ENCODE data around the gene NDUFA6. TPM values are rescaled to one million over a fixed set of nuclear protein-coding genes. Genes with fewer than 3 reads are reported as not detected.

NDUFA6 gene
- total and polyA plus RNA-seq, 2 of the 13 experiments (the other 11 are each of a cell fraction or from before 2014, with no cell fraction given): 68.5 to 87.8 TPM

DNA sequence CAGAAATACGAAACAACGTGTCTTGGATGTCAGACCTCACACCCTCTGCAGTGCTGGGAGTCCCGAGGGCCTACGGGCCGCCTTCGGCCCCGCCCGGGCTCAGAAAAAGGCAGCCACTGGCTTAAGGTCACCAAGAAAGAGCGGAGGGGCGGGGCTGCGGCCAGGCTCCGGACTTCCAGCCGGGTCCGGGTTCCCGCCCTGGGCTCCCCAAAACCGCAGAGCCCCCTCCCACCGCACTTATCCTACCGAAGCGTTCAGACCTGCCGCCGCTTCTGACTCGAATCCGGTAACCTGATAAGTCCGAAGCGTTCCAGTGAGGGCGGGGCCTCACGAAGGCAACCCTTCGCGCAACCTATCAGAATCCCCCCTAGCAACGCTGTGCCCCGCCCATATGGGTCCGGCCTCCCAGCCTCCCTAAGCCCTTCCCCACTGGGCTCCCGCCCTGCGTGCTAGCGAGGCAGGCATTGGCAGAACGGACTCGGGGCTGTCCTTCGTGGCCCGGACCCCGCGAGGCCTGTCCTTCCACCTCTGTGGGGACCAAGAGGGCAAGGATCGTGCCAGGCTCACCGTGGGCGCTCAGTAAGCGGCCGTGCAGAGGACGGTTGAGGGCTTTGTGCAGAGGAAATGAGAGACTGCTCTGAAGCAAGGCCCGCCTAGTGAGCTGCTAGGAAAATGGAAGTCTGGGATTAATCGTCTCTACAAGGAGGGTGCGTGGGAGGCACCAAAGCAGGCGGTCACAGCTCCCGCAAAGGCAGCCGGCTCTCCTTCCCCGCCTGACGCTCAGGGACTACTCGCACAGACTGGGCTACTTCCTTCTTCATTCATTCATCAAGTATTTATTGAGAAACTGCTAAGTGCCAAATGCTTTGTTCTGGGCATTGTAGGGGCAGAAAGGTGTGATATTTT, 19.8 kb downstream of the NDUFA6 start, which contains the start of gene NAGA (continued):
- peak; percentile 72 for TF ChIP-seq ZNF335 (CRISPR knock-in tag; IDR thresholded peaks at IDR 0.05)
- TF ChIP-seq GPN1 (CRISPR knock-in tag; IDR thresholded peaks at IDR 0.05; ENCODE audit: borderline replicate concordance): no peak
- TF ChIP-seq NAIF1 (CRISPR knock-in tag; IDR thresholded peaks at IDR 0.05; ENCODE audit: borderline replicate concordance): no peak
- TF ChIP-seq, protein P1, sequence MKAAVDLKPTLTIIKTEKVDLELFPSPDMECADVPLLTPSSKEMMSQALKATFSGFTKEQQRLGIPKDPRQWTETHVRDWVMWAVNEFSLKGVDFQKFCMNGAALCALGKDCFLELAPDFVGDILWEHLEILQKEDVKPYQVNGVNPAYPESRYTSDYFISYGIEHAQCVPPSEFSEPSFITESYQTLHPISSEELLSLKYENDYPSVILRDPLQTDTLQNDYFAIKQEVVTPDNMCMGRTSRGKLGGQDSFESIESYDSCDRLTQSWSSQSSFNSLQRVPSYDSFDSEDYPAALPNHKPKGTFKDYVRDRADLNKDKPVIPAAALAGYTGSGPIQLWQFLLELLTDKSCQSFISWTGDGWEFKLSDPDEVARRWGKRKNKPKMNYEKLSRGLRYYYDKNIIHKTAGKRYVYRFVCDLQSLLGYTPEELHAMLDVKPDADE (CRISPR knock-in tag; IDR thresholded peaks at IDR 0.05): no peak
- TF ChIP-seq, protein P2, sequence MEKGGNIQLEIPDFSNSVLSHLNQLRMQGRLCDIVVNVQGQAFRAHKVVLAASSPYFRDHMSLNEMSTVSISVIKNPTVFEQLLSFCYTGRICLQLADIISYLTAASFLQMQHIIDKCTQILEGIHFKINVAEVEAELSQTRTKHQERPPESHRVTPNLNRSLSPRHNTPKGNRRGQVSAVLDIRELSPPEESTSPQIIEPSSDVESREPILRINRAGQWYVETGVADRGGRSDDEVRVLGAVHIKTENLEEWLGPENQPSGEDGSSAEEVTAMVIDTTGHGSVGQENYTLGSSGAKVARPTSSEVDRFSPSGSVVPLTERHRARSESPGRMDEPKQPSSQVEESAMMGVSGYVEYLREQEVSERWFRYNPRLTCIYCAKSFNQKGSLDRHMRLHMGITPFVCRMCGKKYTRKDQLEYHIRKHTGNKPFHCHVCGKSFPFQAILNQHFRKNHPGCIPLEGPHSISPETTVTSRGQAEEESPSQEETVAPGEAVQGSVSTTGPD (CRISPR knock-in tag; IDR thresholded peaks at IDR 0.05): no peak
- TF ChIP-seq NBN (conservative IDR thresholded peaks at IDR 0.05): no peak
- TF ChIP-seq RBAK (CRISPR knock-in tag; IDR thresholded peaks at IDR 0.05): no peak
- TF ChIP-seq MBD4 (IDR thresholded peaks at IDR 0.05; ENCODE audit: borderline replicate concordance, low read length): no peak
- peak; percentile 64; the same call in 1 of the 2 replicates for TF ChIP-seq KLF11 (CRISPR knock-in tag; IDR thresholded peaks at IDR 0.05)
- TF ChIP-seq ESRRA (CRISPR knock-in tag; IDR thresholded peaks at IDR 0.05; ENCODE audit: low read depth): peak; percentile 64; the same call in 1 of the 2 replicates
- TF ChIP-seq JUN (CRISPR knock-in tag; IDR thresholded peaks at IDR 0.05): peak; percentile 70; the same call in 1 of the 2 replicates
- 0 out of 2 replicates have a peak, but pooled peaks have one; percentile 24 for TF ChIP-seq ZNF20 (CRISPR knock-in tag; IDR thresholded peaks at IDR 0.05)
- peak; percentile 82 for TF ChIP-seq NFYB (CRISPR knock-in tag; IDR thresholded peaks at IDR 0.05)
- no peak for TF ChIP-seq CREB1 (IDR thresholded peaks at IDR 0.05)
- peak; percentile 70; the same call in 1 of the 2 replicates for TF ChIP-seq CREB1 (CRISPR knock-in tag; IDR thresholded peaks at IDR 0.05)
- peak; percentile 76; the same call in 1 of the 2 replicates for TF ChIP-seq ZNF589 (CRISPR knock-in tag; conservative IDR thresholded peaks at IDR 0.05)
- TF ChIP-seq THAP11 (CRISPR knock-in tag; IDR thresholded peaks at IDR 0.05): peak; percentile 83
- TF ChIP-seq CBX5 (CRISPR knock-in tag; IDR thresholded peaks at IDR 0.05; ENCODE audit: borderline replicate concordance): 0 out of 2 replicates have a peak, but pooled peaks have one; percentile 53
- TF ChIP-seq, protein P3, sequence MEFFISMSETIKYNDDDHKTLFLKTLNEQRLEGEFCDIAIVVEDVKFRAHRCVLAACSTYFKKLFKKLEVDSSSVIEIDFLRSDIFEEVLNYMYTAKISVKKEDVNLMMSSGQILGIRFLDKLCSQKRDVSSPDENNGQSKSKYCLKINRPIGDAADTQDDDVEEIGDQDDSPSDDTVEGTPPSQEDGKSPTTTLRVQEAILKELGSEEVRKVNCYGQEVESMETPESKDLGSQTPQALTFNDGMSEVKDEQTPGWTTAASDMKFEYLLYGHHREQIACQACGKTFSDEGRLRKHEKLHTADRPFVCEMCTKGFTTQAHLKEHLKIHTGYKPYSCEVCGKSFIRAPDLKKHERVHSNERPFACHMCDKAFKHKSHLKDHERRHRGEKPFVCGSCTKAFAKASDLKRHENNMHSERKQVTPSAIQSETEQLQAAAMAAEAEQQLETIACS (CRISPR knock-in tag; IDR thresholded peaks at IDR 0.05): no peak
- TF ChIP-seq, protein P4, sequence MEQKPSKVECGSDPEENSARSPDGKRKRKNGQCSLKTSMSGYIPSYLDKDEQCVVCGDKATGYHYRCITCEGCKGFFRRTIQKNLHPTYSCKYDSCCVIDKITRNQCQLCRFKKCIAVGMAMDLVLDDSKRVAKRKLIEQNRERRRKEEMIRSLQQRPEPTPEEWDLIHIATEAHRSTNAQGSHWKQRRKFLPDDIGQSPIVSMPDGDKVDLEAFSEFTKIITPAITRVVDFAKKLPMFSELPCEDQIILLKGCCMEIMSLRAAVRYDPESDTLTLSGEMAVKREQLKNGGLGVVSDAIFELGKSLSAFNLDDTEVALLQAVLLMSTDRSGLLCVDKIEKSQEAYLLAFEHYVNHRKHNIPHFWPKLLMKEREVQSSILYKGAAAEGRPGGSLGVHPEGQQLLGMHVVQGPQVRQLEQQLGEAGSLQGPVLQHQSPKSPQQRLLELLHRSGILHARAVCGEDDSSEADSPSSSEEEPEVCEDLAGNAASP (CRISPR knock-in tag; IDR thresholded peaks at IDR 0.05; ENCODE audit: borderline replicate concordance): no peak
- TF ChIP-seq, protein P5, sequence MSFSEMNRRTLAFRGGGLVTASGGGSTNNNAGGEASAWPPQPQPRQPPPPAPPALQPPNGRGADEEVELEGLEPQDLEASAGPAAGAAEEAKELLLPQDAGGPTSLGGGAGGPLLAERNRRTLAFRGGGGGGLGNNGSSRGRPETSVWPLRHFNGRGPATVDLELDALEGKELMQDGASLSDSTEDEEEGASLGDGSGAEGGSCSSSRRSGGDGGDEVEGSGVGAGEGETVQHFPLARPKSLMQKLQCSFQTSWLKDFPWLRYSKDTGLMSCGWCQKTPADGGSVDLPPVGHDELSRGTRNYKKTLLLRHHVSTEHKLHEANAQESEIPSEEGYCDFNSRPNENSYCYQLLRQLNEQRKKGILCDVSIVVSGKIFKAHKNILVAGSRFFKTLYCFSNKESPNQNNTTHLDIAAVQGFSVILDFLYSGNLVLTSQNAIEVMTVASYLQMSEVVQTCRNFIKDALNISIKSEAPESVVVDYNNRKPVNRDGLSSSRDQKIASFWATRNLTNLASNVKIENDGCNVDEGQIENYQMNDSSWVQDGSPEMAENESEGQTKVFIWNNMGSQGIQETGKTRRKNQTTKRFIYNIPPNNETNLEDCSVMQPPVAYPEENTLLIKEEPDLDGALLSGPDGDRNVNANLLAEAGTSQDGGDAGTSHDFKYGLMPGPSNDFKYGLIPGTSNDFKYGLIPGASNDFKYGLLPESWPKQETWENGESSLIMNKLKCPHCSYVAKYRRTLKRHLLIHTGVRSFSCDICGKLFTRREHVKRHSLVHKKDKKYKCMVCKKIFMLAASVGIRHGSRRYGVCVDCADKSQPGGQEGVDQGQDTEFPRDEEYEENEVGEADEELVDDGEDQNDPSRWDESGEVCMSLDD (CRISPR knock-in tag; IDR thresholded peaks at IDR 0.05; ENCODE audit: borderline replicate concordance): no peak; the same call in 1 of the 2 replicates

All from HepG2 (cell line).